DOHH2 (cell line): Measurements from ENCODE around the gene HIGD2A.

Source experiments
- H3F3A ChIP-seq: fragments of 200-600 bp; sonication (generic), shearing (Covaris generic); 2 replicates; pipeline ENCODE4 v1.6.0; 2016; ENCODE audit warnings: antibody characterized with exemption, mild to moderate bottlenecking; ENCODE audit not compliant: control insufficient read depth, insufficient read depth
- H3K27ac ChIP-seq: fragments of 200-600 bp; sonication (generic); 2 replicates; pipeline ENCODE4 v1.5.1; 2014; ENCODE audit warnings: low read depth, mild to moderate bottlenecking, low read length, moderate library complexity
- H3K27me3 ChIP-seq: fragments of 200-600 bp; sonication (generic); 2 replicates; pipeline ENCODE4 v1.6.1; 2014; ENCODE audit warnings: mild to moderate bottlenecking, low read length, mixed read lengths; ENCODE audit not compliant: control insufficient read depth
- H3K36me3 ChIP-seq: fragments of 200-600 bp; sonication (generic); 2 replicates; pipeline ENCODE4 v1.6.1; 2014; ENCODE audit warnings: mild to moderate bottlenecking, low read length, moderate library complexity, mixed read lengths; ENCODE audit not compliant: control insufficient read depth
- H3K4me1 ChIP-seq: fragments of 200-600 bp; sonication (generic); 2 replicates; pipeline ENCODE4 v1.6.1; 2014; ENCODE audit warnings: mild to moderate bottlenecking, low read length, mixed read lengths; ENCODE audit not compliant: control insufficient read depth
- H3K4me2 ChIP-seq: fragments of 200-600 bp; sonication (generic); 2 replicates; pipeline ENCODE4 v1.6.0; 2014; ENCODE audit warnings: mild to moderate bottlenecking, low read length, moderate library complexity
- H3K4me3 ChIP-seq: fragments of 200-600 bp; sonication (generic); 2 replicates; pipeline ENCODE4 v1.5.1; 2014; ENCODE audit warnings: mild to moderate bottlenecking, low read length, mixed read lengths
- H3K79me2 ChIP-seq: fragments of 200-600 bp; sonication (generic); 2 replicates; pipeline ENCODE4 v1.6.1; 2014; ENCODE audit warnings: mild to moderate bottlenecking, low read length, mixed read lengths; ENCODE audit not compliant: control insufficient read depth
- H3K9me2 ChIP-seq: fragments of 200-600 bp; sonication (generic); replicated peaks from 2 replicates; pipeline ENCODE4 v1.6.1; 2014; ENCODE audit warnings: mild to moderate bottlenecking, low read length, mixed read lengths; ENCODE audit not compliant: control insufficient read depth
- H3K9me3 ChIP-seq: fragments of 200-600 bp; sonication (generic); 2 replicates; pipeline ENCODE4 v1.6.1; 2014; ENCODE audit warnings: antibody characterized with exemption, low read length, mixed read lengths; ENCODE audit not compliant: control insufficient read depth, insufficient read depth
- H4K20me1 ChIP-seq: fragments of 200-600 bp; sonication (generic); 2 replicates; pipeline ENCODE4 v1.6.0; 2014; ENCODE audit warnings: low read depth, mild to moderate bottlenecking, antibody characterized with exemption, low read length, moderate library complexity; ENCODE audit not compliant: control insufficient read depth, insufficient read depth
- EZH2phosphoT487 ChIP-seq: fragments of 200-600 bp; sonication (generic); IDR thresholded peaks from 2 replicates; pipeline ENCODE4 v1.6.1; 2017; ENCODE audit warnings: borderline replicate concordance, mild to moderate bottlenecking, antibody characterized with exemption, low read length, moderate library complexity, mixed read lengths
- TF ChIP-seq, protein P1 (sequence below): fragments of 200-600 bp; sonication (generic); IDR thresholded peaks from one replicate; pipeline ENCODE4 v1.5.1; 2014; ENCODE audit warnings: antibody characterized with exemption, mild to moderate bottlenecking, low read depth, low read length; ENCODE audit not compliant: poor library complexity, severe bottlenecking

HIGD2A gene

DNA sequence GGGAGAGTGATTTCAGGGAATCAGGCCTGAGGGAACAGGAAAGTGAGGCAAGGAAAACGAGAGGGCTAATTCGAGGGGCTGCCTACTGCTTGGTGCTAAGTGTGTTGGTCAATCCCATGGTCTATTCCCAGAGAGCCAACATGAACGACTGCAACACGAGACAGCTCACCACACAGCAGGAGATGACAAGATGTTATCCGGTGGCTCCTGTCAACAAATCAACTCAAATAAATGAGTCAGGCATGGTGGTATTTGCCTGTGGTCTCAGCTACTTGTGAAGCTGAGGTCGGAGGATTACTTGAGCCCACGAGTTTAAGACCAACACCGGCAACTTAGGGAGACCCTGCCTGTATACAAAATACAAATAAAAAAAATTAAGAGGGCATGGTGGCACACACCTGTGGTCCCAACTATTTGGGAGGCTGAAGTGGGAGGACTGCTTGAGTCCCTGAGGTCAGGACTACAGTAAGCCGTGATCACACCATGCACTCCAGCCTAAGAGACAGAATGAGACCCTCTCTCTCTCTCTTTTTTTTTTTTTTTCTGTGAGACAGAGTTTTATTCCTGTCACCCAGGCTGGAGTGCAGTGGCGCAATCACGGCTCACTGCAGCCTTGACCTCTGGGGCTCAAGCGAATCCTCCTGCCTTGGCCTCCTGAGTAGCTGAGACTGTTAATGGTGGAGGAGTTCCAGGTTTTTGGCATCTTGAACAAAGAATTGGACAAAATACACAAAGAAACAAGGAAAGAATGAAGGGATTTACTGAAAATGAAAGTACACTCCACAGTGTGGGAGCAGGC is 50.6 kb downstream of the HIGD2A start:
- no peaks in the 10 kb centered on the region for H4K20me1 ChIP-seq
- H3K9me3 ChIP-seq, result no peaks in the 10 kb centered on the region
- no peaks in the 10 kb centered on the region for H3K36me3 ChIP-seq
- H3K4me1 ChIP-seq, result peaks cover 5% of the 10 kb centered on the region
- H3K27ac ChIP-seq, result no peak overlapping the region
- no peaks in the 10 kb centered on the region for H3K9me2 ChIP-seq
- H3K79me2 ChIP-seq, result no peaks in the 10 kb centered on the region
- H3K27me3 ChIP-seq, result peaks cover 14% of the 10 kb centered on the region
- H3K4me3 ChIP-seq, result no peak overlapping the region
- H3K4me2 ChIP-seq, result no peak overlapping the region
- H3F3A ChIP-seq, result no peaks in the 10 kb centered on the region
- TF ChIP-seq EZH2phosphoT487, result no peak
- TF ChIP-seq, protein P1, sequence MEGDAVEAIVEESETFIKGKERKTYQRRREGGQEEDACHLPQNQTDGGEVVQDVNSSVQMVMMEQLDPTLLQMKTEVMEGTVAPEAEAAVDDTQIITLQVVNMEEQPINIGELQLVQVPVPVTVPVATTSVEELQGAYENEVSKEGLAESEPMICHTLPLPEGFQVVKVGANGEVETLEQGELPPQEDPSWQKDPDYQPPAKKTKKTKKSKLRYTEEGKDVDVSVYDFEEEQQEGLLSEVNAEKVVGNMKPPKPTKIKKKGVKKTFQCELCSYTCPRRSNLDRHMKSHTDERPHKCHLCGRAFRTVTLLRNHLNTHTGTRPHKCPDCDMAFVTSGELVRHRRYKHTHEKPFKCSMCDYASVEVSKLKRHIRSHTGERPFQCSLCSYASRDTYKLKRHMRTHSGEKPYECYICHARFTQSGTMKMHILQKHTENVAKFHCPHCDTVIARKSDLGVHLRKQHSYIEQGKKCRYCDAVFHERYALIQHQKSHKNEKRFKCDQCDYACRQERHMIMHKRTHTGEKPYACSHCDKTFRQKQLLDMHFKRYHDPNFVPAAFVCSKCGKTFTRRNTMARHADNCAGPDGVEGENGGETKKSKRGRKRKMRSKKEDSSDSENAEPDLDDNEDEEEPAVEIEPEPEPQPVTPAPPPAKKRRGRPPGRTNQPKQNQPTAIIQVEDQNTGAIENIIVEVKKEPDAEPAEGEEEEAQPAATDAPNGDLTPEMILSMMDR, result no peak
